Fibroblast of lung (primary cell): ENCODE data around the gene SPCS2. TPM values are rescaled to one million over a fixed set of nuclear protein-coding genes. Genes with fewer than 3 reads are reported as not detected.

Experiments
- DNase-seq, 2 donors: peaks; one replicate each; pipeline versions ENCODE4 v3.0.0 to v3.0.0-alpha.2; 2010; ENCODE audit warnings: low read depth in 2 of 2
- H2AFZ ChIP-seq: 2 replicates; pipeline ENCODE4 v1.5.1; 2012; ENCODE audit warnings: low read length, control low read depth, inconsistent platforms
- H3K27ac ChIP-seq: 2 replicates; pipeline ENCODE4 v1.5.1; 2011; ENCODE audit warnings: low read length, control low read depth; ENCODE audit not compliant: insufficient read depth
- H3K27me3 ChIP-seq: 2 replicates; pipeline ENCODE4 v1.5.1; 2011; ENCODE audit warnings: mild to moderate bottlenecking, low read length; ENCODE audit not compliant: control insufficient read depth, insufficient read depth
- H3K36me3 ChIP-seq: 2 replicates; pipeline ENCODE4 v1.5.1; 2011; ENCODE audit warnings: low read length; ENCODE audit not compliant: control insufficient read depth, insufficient read depth
- H3K4me1 ChIP-seq: 2 replicates; pipeline ENCODE4 v1.5.1; 2011; ENCODE audit warnings: low read length; ENCODE audit not compliant: control insufficient read depth, insufficient read depth; ENCODE audit errors: extremely low read depth
- H3K4me2 ChIP-seq: 2 replicates; pipeline ENCODE4 v1.5.1; 2011; ENCODE audit warnings: low read length, control low read depth; ENCODE audit not compliant: insufficient read depth; ENCODE audit errors: extremely low read depth
- H3K4me3 ChIP-seq, 4 experiments: fragments of 200-600 bp in 1 of 4; sonication (generic) in 1 of 4; replicated peaks in 1 of 4; 2 replicates each; pipeline ENCODE4 v1.5.1; 2011 to 2016; ENCODE audit warnings: low read length in 4 of 4, low read depth in 3 of 4, mild to moderate bottlenecking in 3 of 4, control low read depth in 2 of 4, inconsistent platforms in 1 of 4, mixed read lengths in 1 of 4; ENCODE audit not compliant: insufficient read depth in 1 of 4; ENCODE audit errors: control extremely low read depth in 1 of 4
- H3K79me2 ChIP-seq: 2 replicates; pipeline ENCODE4 v1.5.1; 2012; ENCODE audit warnings: mild to moderate bottlenecking, low read length, inconsistent platforms; ENCODE audit not compliant: control insufficient read depth, insufficient read depth
- H3K9ac ChIP-seq: 2 replicates; pipeline ENCODE4 v1.5.1; 2011; ENCODE audit warnings: mild to moderate bottlenecking, low read length, control low read depth; ENCODE audit not compliant: insufficient read depth
- H3K9me3 ChIP-seq: 2 replicates; pipeline ENCODE4 v1.5.1; 2012; ENCODE audit warnings: low read depth, low read length; ENCODE audit not compliant: control insufficient read depth, insufficient read depth
- H4K20me1 ChIP-seq: 2 replicates; pipeline ENCODE4 v1.5.1; 2011; ENCODE audit warnings: low read length; ENCODE audit not compliant: control insufficient read depth, insufficient read depth; ENCODE audit errors: extremely low read depth
- CTCF ChIP-seq, 2 donors: IDR thresholded peaks in 1 of 2; conservative IDR thresholded peaks in 1 of 2; 1 replicate in 1 of 2; 2 replicates in 1 of 2; pipeline ENCODE4 v1.5.1; 2011 to 2012; ENCODE audit warnings: low read length in 2 of 2, control low read depth in 1 of 2, inconsistent platforms in 1 of 2, low read depth in 1 of 2, mild to moderate bottlenecking in 1 of 2
- EZH2 ChIP-seq: IDR thresholded peaks from 2 replicates; pipeline ENCODE4 v1.5.1; 2012; ENCODE audit warnings: low read length, control low read depth, mild to moderate bottlenecking; ENCODE audit errors: missing control alignments
- polyA plus RNA-seq, 2 donors: library from polyadenylated mRNA; depleted of rRNA in 1 of 2; stranded (reverse) in 1 of 2; unstranded in 1 of 2; fragments of >200 nt; gene quantifications; 2 replicates each; pipeline ENCODE4 v1.2.1, GENCODE V29; 2011 to 2012; ENCODE audit warnings: missing spikeins in 1 of 2
- total RNA-seq: library from RNA; depleted of rRNA; stranded (reverse); fragments of >200 nt; gene quantifications from 2 replicates; pipeline ENCODE4 v1.2.1, GENCODE V29; 2014

Gene SPCS2
- total and polyA plus RNA-seq, 2 donors (not counting 1 experiment from before 2014, with no cell fraction given): 11.7 to 97.9 TPM

GRCh38 chr11:74990941-74991340, 41.9 kb downstream of the SPCS2 start:
- TF ChIP-seq EZH2 (no peak), CTCF (conservative IDR thresholded peaks at IDR 0.05 in 1 of 2, IDR thresholded peaks at IDR 0.05 in 1 of 2; ENCODE audit: low read depth in 1 of 2, low read length in 2 of 2) (no peak)
- Histone ChIP-seq H3K27ac (no peak overlapping the region), H3K36me3 (no peaks in the 10 kb centered on the region), H3K9me3 (no peaks in the 10 kb centered on the region), H3K9ac (no peak overlapping the region), H4K20me1 (no peaks in the 10 kb centered on the region), H3K4me3 (no peak overlapping the region), H3K27me3 (no peaks in the 10 kb centered on the region), H3K4me2 (no peak overlapping the region), H3K4me1 (no peaks in the 10 kb centered on the region), H2AFZ (no peak overlapping the region), H3K79me2 (no peaks in the 10 kb centered on the region)
- no peak for DNase-seq

GRCh38 chr11:74992852-74993251, 43.8 kb downstream of the SPCS2 start:
- H3K79me2 ChIP-seq: no peaks in the 10 kb centered on the region
- no peaks in the 10 kb centered on the region for H3K4me1 ChIP-seq
- no peaks in the 10 kb centered on the region for H3K9me3 ChIP-seq
- no peak overlapping the region for H3K4me2 ChIP-seq
- H3K4me3 ChIP-seq: no peak overlapping the region
- H3K36me3 ChIP-seq: no peaks in the 10 kb centered on the region
- TF ChIP-seq CTCF (conservative IDR thresholded peaks at IDR 0.05 in 1 of 2, IDR thresholded peaks at IDR 0.05 in 1 of 2; ENCODE audit: low read depth in 1 of 2, low read length in 2 of 2) (no peak), EZH2 (no peak)
- H3K27ac ChIP-seq: no peak overlapping the region
- H3K9ac ChIP-seq: no peak overlapping the region
- DNase-seq: no peak
- H3K27me3 ChIP-seq: no peaks in the 10 kb centered on the region
- H4K20me1 ChIP-seq: no peaks in the 10 kb centered on the region
- H2AFZ ChIP-seq: no peak overlapping the region

- Histone ChIP-seq H3K9me3 (no peaks in the 10 kb centered on the region), H4K20me1 (no peaks in the 10 kb centered on the region), H3K79me2 (no peaks in the 10 kb centered on the region), H2AFZ (no peak overlapping the region), H3K27ac (no peak overlapping the region), H3K4me2 (no peak overlapping the region), H3K4me3 (no peak overlapping the region), H3K4me1 (no peaks in the 10 kb centered on the region), H3K36me3 (peaks cover 5% of the 10 kb centered on the region), H3K27me3 (no peaks in the 10 kb centered on the region), H3K9ac (no peak overlapping the region)
- no peak for TF ChIP-seq CTCF (conservative IDR thresholded peaks at IDR 0.05 in 1 of 2, IDR thresholded peaks at IDR 0.05 in 1 of 2; ENCODE audit: low read depth in 1 of 2, low read length in 2 of 2)
- TF ChIP-seq EZH2: no peak
- DNase-seq: no peak
Observed at GRCh38 chr11:75000975-75001354, 51.9 kb downstream of the SPCS2 start.
